HCT116 (cell line): ENCODE data around the gene PXT1. TPM values are rescaled to one million over a fixed set of nuclear protein-coding genes. Genes with fewer than 3 reads are reported as not detected.

ENCODE experiments used
- ATAC-seq: fragments of 200-7000 bp; cut with Tn5 transposase; 2 replicates; pipeline ENCODE4 v1.9.1; 2020; ENCODE audit warnings: mild to moderate bottlenecking, moderate library complexity
- BruUV-seq: library from RNA; stranded (reverse); fragments of 400-500 nt; replicated peaks from 2 replicates; lab custom pipeline; 2021; lab: Mats Ljungman, UMichigan
- CTCF ChIA-PET: fragments of 300-600 bp; sonication (Branson Sonifier 250); formaldehyde crosslinking; loops from one replicate; lab custom pipeline; 2021; ENCODE audit warnings: antibody characterized with exemption; lab: Charles Lee
- POLR2A ChIA-PET: fragments of 300-600, 350-600 bp; sonication (Branson Sonifier 250); formaldehyde crosslinking; loops from one replicate; lab custom pipeline; 2021; ENCODE audit warnings: antibody characterized with exemption; lab: Charles Lee
- RAD21 ChIA-PET, 2 experiments: fragments of 300-600 bp; sonication (Branson Sonifier 250); formaldehyde crosslinking; loops; one replicate each; lab custom pipeline; 2023; ENCODE audit warnings: low total read pairs in 2 of 2; ENCODE audit not compliant: uncharacterized antibody in 2 of 2, unreplicated experiment in 2 of 2, low non-redundant PET in 1 of 2; lab: Charles Lee
- DNase-seq: peaks from one replicate; pipeline ENCODE4 v3.0.0-alpha.2; 2010; ENCODE audit warnings: low read depth, low spot score
- H2AFZ ChIP-seq: fragments of 200-600 bp; shearing (Covaris generic), sonication (generic); 2 replicates; pipeline ENCODE4 v1.6.1; 2017; ENCODE audit warnings: low read depth, mixed run types, mixed read lengths, antibody characterized with exemption, low read length; ENCODE audit not compliant: poor library complexity, severe bottlenecking
- H3K27ac ChIP-seq: 2 replicates; pipeline ENCODE4 v1.5.1; 2012; ENCODE audit warnings: low read depth, low read length
- H3K27me3 ChIP-seq: fragments of 200-600 bp; sonication (generic); 2 replicates; pipeline ENCODE4 v1.6.1; 2016; ENCODE audit warnings: mixed run types, low read length, mixed read lengths; ENCODE audit not compliant: insufficient read depth
- H3K36me3 ChIP-seq, 2 experiments: fragments of 200-500 bp in 1 of 2; fragments of 200-600 bp in 1 of 2; sonication (Bioruptor generic) in 1 of 2; sonication (generic) in 1 of 2; 2 replicates each; pipeline versions ENCODE4 v1.5.1 to v1.6.1; 2014 to 2016; ENCODE audit warnings: low read length in 2 of 2, inconsistent platforms in 1 of 2, mixed read lengths in 1 of 2, mixed run types in 1 of 2; ENCODE audit not compliant: insufficient read depth in 2 of 2, control insufficient read depth in 1 of 2
- H3K4me1 ChIP-seq, 2 experiments: fragments of 200-600 bp in 1 of 2; sonication (generic) in 1 of 2; 2 replicates each; pipeline versions ENCODE4 v1.5.1 to v1.6.1; 2012 to 2017; ENCODE audit warnings: low read length in 2 of 2, inconsistent platforms in 1 of 2, mild to moderate bottlenecking in 1 of 2, mixed read lengths in 1 of 2, mixed run types in 1 of 2, moderate library complexity in 1 of 2; ENCODE audit not compliant: insufficient read depth in 2 of 2, control insufficient read depth in 1 of 2
- H3K4me2 ChIP-seq: fragments of 200-600 bp; sonication (generic); 2 replicates; pipeline ENCODE4 v1.6.1; 2017; ENCODE audit warnings: mixed run types, low read length, mixed read lengths
- H3K4me3 ChIP-seq, 2 experiments: fragments of 200-600 bp in 1 of 2; sonication (generic) in 1 of 2; replicated peaks in 1 of 2; 2 replicates each; pipeline ENCODE4 v1.5.1; 2011 to 2016; ENCODE audit warnings: low read length in 2 of 2, control low read depth in 1 of 2, low read depth in 1 of 2, mild to moderate bottlenecking in 1 of 2, mixed read lengths in 1 of 2, mixed run types in 1 of 2
- H3K79me2 ChIP-seq: fragments of 200-600 bp; sonication (generic); 2 replicates; pipeline ENCODE4 v1.6.1; 2017; ENCODE audit warnings: mild to moderate bottlenecking, mixed run types, low read length, moderate library complexity, mixed read lengths; ENCODE audit not compliant: insufficient read depth
- H3K9ac ChIP-seq: fragments of 200-600 bp; sonication (generic); 2 replicates; pipeline ENCODE4 v1.6.1; 2016; ENCODE audit warnings: low read length, mixed read lengths
- H3K9me2 ChIP-seq: fragments of 200-600 bp; sonication (generic), shearing (Covaris generic); 2 replicates; pipeline ENCODE4 v1.6.1; 2017; ENCODE audit warnings: mixed run types, mild to moderate bottlenecking, moderate library complexity; ENCODE audit not compliant: insufficient read depth
- H3K9me3 ChIP-seq, 2 experiments: fragments of 200-500 bp in 1 of 2; fragments of 200-600 bp in 1 of 2; sonication (Bioruptor generic) in 1 of 2; sonication (generic) in 1 of 2; 2 replicates each; pipeline ENCODE4 v1.6.1; 2014 to 2017; ENCODE audit warnings: low read length in 2 of 2, mixed read lengths in 2 of 2, inconsistent platforms in 1 of 2, low read depth in 1 of 2, mild to moderate bottlenecking in 1 of 2, mixed run types in 1 of 2, moderate library complexity in 1 of 2; ENCODE audit not compliant: control insufficient read depth in 1 of 2, insufficient read depth in 1 of 2
- H4K20me1 ChIP-seq: fragments of 200-600 bp; sonication (generic), shearing (Covaris generic); 2 replicates; pipeline ENCODE4 v1.6.1; 2017; ENCODE audit warnings: mixed run types, mild to moderate bottlenecking, moderate library complexity; ENCODE audit not compliant: insufficient read depth
- EGR1 ChIP-seq: IDR thresholded peaks from 2 replicates; pipeline ENCODE4 v1.6.1; 2012; ENCODE audit warnings: low read depth
- JUND ChIP-seq: IDR thresholded peaks from 2 replicates; pipeline ENCODE4 v1.6.1; 2012
- MAX ChIP-seq: IDR thresholded peaks from 2 replicates; pipeline ENCODE4 v1.6.1; 2012
- POLR2A ChIP-seq: IDR thresholded peaks from 2 replicates; pipeline ENCODE4 v1.7.0; 2011; ENCODE audit warnings: borderline replicate concordance; ENCODE audit not compliant: insufficient read depth, insufficient read length; ENCODE audit errors: extremely low read depth
- POLR2AphosphoS5 ChIP-seq: IDR thresholded peaks from 2 replicates; pipeline ENCODE4 v1.6.1; 2011; ENCODE audit warnings: mild to moderate bottlenecking, low read depth, low read length, moderate library complexity
- SIN3A ChIP-seq: IDR thresholded peaks from 2 replicates; pipeline ENCODE4 v1.6.1; 2012; ENCODE audit warnings: low read depth
- SRF ChIP-seq: IDR thresholded peaks from 2 replicates; pipeline ENCODE4 v1.6.1; 2012; ENCODE audit warnings: low read depth
- intact Hi-C: fragments of 100-400 bp; cut with micrococcal nuclease; formaldehyde crosslinking; loops from 2 replicates; pipeline ENCODE4 v1.10.0; 2022
- total RNA-seq: library from RNA; stranded (reverse); gene quantifications from one replicate; pipeline ENCODE4 v1.2.1, GENCODE V29; 2021; ENCODE audit not compliant: unreplicated experiment
- TF ChIP-seq, protein P1 (sequence below): IDR thresholded peaks from 2 replicates; pipeline ENCODE4 v1.6.1; 2012; ENCODE audit warnings: low read depth
- TF ChIP-seq, protein P2 (sequence below): IDR thresholded peaks from 2 replicates; pipeline ENCODE4 v1.6.1; 2012

Gene PXT1
- total RNA-seq, 1 experiment from 2014 or later = 0.17 TPM

DNA sequence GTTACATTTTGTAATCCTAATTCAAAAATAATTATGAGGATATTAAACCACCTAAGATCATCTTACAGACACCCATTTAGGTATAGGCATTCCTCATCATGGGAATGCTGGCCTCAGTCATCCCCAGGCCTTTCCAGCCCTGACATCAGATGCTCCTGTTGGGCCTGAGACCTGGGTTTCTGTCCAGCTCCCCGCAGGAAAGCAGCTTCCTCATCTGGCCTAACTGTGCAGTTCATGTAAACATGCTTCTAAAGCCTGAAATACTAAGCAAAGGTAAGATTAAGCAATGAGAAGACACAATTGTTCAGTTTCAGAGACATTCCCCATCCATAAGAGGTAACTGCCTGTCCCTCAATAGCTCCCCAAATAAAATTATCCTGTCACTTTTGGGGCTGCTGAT lies 74.2 kb downstream of the PXT1 start:
- BruUV-seq = no TSS peak
- no peaks in the 10 kb centered on the region for H3K9me3 ChIP-seq
- H3K27ac ChIP-seq = no peak overlapping the region
- no peak for DNase-seq
- H3K4me2 ChIP-seq = no peak overlapping the region
- no peaks in the 10 kb centered on the region for H3K9me2 ChIP-seq
- RAD21 ChIA-PET = no interaction called here
- POLR2A ChIA-PET = no interaction called here
- H3K79me2 ChIP-seq = no peaks in the 10 kb centered on the region
- H3K27me3 ChIP-seq = no peaks in the 10 kb centered on the region
- no peak overlapping the region for H2AFZ ChIP-seq
- H3K4me1 ChIP-seq = no peaks in the 10 kb centered on the region
- TF ChIP-seq SIN3A (no peak), EGR1 (no peak), POLR2AphosphoS5 (no peak), SRF (no peak), MAX (no peak), POLR2A (no peak)
- TF ChIP-seq, protein P1, sequence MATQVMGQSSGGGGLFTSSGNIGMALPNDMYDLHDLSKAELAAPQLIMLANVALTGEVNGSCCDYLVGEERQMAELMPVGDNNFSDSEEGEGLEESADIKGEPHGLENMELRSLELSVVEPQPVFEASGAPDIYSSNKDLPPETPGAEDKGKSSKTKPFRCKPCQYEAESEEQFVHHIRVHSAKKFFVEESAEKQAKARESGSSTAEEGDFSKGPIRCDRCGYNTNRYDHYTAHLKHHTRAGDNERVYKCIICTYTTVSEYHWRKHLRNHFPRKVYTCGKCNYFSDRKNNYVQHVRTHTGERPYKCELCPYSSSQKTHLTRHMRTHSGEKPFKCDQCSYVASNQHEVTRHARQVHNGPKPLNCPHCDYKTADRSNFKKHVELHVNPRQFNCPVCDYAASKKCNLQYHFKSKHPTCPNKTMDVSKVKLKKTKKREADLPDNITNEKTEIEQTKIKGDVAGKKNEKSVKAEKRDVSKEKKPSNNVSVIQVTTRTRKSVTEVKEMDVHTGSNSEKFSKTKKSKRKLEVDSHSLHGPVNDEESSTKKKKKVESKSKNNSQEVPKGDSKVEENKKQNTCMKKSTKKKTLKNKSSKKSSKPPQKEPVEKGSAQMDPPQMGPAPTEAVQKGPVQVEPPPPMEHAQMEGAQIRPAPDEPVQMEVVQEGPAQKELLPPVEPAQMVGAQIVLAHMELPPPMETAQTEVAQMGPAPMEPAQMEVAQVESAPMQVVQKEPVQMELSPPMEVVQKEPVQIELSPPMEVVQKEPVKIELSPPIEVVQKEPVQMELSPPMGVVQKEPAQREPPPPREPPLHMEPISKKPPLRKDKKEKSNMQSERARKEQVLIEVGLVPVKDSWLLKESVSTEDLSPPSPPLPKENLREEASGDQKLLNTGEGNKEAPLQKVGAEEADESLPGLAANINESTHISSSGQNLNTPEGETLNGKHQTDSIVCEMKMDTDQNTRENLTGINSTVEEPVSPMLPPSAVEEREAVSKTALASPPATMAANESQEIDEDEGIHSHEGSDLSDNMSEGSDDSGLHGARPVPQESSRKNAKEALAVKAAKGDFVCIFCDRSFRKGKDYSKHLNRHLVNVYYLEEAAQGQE = no peak
- H3K4me3 ChIP-seq = no peak overlapping the region
- H4K20me1 ChIP-seq = no peaks in the 10 kb centered on the region
- intact Hi-C loops = no loop called here
- CTCF ChIA-PET = no interaction called here
- H3K9ac ChIP-seq = no peak overlapping the region
- no peaks in the 10 kb centered on the region for H3K36me3 ChIP-seq
- ATAC-seq = no peak

GRCh38 chr6:36367743-36368142 lies 74.9 kb downstream of the PXT1 start:
- Histone ChIP-seq H3K4me2 (no peak overlapping the region), H4K20me1 (no peaks in the 10 kb centered on the region), H3K4me3 (no peak overlapping the region), H3K9ac (no peak overlapping the region), H3K27ac (no peak overlapping the region), H3K4me1 (no peaks in the 10 kb centered on the region), H3K27me3 (no peaks in the 10 kb centered on the region), H3K79me2 (no peaks in the 10 kb centered on the region), H3K9me3 (no peaks in the 10 kb centered on the region), H3K9me2 (no peaks in the 10 kb centered on the region), H3K36me3 (no peaks in the 10 kb centered on the region), H2AFZ (no peak overlapping the region)
- ATAC-seq (no peak), DNase-seq (no peak)
- ChIA-PET CTCF (no interaction called here), POLR2A (no interaction called here), RAD21 (no interaction called here)
- BruUV-seq = no TSS peak
- intact Hi-C loops = no loop called here
- no peak for TF ChIP-seq SIN3A
- no peak for TF ChIP-seq JUND
- TF ChIP-seq, protein P2, sequence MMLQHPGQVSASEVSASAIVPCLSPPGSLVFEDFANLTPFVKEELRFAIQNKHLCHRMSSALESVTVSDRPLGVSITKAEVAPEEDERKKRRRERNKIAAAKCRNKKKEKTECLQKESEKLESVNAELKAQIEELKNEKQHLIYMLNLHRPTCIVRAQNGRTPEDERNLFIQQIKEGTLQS = no peak
